Activated CD4-positive, CD25-positive, alpha-beta regulatory T cell treated with anti-CD3 and anti-CD28 coated beads, Interleukin-2, amount 50 U/mL, for 72 hours (primary cell): ENCODE data around the gene NPHS1.
"Not testable (repeated sequence)": the region's sequence is repeated elsewhere in the genome, so short reads cannot be mapped to it uniquely, and the experiment has no call there.

ENCODE experiments used
- DNase-seq: peaks from one replicate; pipeline ENCODE4 v3.0.0; 2021

Gene NPHS1

DNA sequence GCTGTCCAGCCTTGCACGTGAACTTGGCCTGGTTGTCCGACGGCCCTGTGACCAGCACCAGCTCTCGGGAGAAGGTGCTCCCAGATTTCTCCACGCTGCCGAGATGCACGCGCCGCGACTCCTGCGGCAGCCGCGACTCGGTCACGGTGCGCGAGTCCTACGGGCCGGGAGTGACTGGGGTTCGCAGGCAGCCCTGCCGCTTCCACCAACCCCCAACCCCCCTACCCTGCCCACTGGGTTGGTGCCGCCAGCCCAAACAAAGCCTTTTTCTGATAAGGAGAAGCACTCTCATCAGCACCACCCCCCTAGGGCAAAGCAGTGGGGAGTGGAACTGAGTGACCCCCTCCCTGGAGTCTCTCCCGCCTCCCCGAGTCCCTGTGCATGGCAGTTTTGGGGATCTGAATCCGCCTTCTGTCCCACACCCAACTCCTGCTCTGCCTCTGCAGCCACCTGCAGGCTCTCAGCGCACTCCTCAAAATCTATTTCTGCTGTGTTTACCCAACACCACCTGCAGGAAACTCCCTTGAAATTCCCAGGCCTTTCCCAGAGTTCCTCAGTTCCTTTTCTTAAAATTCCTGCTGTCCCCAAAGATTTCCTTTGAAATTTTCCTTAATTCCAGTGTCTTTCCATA lies 6.2 kb downstream of the NPHS1 start:
- DNase-seq = no peak

DNA sequence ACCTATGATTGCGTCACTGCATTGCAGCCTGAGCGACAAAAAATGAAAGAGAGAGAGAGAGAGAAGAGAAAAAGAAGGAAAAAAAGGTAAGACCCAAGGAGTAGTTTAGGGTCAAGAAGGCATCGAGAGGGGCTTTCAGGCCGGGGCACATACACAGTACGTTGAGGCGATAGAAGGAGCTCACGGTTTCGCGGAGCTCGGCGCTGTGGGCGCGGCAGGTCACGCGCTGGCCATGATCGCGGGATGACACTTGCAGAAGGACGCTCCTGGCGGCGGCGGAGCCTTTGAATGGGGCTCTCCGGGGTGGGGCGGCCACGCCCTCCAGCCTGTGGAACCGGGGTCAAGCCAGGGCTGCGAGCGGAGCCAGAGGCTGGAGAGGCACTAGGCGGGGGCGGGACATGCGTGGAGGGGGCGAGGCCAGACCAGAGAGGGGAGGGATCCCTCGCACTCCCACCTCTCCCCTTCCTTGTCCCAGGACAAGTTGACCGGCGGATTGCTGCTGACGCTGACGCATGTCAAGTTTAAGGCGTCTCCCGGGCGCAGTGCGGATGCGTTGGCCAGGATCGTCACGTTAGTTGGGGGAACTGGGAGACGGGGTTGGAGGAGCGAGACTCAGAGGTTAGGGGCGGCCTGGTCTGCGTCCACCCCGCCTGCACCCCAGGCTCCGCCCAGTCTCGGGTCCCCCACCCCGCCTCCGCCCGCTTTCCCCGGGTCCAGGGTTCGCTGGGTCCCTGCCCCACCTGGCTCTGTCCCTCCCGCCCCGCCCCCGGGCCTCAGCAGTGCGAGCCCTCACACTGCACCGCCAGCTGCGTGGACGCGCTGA lies 6.9 kb downstream of the NPHS1 start:
- DNase-seq = no peak

DNA sequence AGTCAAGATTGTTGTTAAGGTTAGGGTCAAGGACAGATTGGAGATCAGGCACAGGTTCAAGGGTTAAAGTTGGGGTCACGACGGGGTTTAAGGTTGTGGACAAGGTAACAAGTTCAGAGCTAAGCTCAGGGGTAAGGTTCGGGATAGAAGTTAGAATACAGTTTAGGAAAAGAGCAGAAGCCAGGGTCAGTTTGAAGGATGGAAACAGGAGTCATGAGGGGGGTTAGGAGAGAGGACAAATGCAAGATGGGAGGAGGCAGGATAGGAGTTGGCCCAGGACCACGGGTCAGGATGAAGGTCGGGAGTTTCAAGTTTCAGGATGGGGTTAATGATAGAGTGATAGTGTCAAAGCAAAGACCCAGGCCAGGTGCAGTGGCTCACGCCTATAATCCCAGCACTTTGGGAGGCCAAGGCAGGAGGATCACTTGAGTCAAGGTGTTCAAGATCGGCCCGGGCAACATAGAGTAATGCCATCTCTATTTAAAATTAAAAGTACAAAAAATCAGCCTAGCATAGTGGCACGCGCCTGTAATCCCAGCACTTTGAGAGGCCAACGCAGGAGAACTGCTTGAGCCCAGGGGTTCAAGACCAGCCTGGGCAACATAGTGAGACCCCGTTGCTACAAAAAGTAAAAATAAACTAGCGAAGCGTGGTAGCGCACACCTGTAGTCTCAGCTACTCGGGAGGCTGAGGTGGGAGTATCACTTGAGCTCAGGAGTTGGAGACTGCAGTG lies 7.7 kb downstream of the NPHS1 start:
- no peak for DNase-seq

DNA sequence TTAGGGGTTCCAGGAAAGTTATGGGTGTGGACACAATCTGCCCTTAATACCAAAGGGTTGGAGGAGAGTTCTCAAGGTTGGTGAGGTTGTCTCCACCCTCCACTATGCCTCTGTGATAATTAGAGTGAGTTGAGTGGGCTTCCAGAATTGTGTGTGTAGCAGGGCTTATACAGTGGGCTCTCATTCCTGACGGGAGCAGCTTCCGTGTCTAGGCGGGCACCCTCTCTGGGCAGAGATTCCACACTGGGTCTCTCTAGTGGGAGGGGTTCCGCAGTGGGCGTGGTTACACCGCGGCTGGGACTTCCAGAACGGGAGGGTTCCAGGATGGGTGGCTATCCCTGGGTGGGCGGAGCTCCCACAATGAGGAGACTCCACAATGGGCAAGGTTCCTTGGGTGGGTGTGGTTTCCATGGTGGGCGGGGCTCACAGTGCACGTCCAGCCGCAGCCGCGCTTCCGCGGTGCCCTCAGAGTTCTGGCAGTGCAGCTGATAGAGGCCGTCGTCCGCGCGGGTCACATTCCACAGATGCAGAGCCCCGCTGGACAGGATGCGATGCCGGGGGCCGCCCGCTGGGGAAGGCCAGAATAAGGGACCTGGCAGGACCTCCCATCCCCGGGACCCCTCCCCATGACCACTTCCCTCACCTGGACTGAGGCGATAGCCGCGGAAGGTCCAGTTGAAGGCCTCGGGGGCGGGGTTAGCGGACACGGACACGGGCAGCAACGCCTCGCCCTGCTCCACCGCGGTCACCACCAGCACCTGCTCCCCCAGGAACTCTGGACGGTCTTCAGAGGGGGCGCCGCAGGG lies 8.4 kb downstream of the NPHS1 start:
- no peak for DNase-seq

DNA sequence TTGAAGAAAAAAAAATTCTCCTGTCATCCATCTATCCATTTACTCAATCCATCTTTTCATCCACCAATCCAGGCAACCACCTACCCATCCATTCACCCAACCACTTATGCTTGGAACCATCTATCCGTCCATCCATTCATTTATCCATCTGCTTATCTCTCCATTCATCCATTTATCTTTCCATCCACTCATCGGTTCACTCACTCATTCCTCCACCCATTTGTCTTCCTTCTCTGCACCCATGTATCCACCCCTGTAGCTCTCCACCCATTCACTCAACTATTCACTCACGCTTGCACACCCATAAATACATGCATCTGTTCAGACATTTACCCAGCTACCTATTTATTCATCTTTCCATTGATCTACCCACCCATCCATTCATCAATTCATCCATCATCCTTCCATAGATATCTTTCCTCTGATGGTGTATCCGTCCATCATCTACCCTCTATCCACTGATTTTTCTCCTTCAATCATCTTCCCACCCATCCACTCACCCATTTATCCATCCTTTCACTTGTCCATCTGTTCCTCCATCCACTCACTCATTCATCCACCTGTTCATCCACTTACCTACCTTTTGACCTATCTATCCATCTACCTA lies 9.5 kb downstream of the NPHS1 start:
- DNase-seq = no peak

DNA sequence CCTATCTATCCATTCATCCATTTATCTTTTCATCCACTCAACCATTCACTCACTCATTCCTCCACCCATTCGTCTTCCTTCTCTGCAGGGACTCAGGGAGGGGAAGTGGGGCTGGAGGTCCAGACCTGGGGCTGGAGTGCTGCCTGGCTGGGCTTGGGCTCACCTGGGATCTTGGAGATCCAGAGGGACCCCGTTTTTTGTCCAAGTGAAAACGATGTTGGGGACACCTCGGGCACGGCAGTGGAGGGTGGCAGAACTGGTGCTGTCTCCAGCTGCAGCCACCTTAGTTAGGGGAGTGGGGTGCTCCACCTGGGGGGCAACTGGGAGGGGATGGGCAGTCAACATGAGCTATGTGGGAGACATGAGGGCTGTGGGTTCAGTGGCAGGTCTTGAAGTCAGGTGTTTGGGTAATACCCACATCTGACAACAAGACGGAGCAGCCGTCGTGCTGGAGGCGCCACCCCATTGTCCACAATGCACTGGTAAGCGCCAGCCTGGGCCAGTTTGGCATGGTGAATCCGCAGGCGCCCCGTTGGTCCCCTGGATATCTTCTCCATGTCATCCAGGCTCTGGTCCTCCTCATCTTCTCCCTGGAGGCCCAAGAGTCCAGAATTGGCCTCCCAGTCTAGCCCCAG lies 10.2 kb downstream of the NPHS1 start:
- DNase-seq = no peak

DNA sequence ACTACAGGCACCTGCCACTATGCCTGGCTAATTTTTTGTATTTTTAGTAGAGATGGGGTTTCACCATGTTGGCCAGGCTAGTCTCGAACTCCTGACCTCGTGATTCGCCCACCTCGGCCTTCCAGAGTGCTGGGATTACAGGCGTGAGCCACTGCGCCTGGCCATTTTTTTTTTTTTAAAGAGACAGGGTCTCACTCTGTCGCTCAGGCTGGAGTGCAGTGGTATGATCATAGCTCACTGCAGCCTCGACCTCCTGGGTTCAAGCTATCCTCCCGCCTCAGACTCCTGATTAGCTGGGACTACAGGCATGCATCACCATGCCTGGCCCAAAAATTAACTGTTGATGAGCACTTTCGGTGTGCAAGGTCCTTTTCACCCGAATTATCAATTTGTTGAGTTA lies 16.2 kb downstream of the NPHS1 start:
- not testable (repeated sequence) for DNase-seq

DNA sequence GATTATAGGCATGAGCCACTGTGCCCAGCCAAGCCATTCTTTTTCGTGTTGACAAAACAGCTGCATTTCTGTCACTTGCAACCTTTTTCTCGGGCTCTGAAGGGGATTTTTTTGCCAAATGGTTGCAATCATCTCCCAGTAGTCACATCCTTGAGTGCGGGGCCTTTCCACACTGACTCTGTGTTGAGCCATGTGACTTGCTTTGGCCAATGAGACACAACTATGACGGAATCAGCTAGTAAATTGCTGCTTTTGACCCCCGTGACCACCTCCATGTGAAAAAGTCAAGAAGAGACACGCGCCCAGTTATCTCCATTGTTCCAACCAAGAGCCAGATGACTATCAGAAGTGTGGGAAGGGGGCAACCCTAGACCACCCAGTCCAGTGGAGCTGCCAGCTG lies 18.3 kb downstream of the NPHS1 start:
- no peak for DNase-seq

DNA sequence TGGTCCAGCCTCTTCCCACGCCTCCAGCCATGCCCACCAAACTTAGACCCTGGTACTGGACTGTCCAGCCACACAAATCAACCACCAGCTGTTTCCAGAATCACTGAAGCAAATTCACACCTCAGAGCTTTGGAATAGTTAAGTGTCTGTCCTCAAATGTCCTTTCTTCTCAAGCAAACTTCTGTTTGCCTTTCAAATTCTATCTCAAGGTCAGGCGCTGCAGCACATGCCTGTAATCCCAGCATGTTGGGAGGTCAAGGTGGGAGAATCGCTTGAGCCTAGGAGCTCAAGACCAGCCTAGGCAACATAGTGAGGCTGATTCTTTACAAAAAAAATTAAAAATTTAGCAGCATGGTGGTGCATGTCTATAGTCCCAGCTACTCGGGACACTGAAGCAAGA lies 20.2 kb downstream of the NPHS1 start:
- DNase-seq = no peak

DNA sequence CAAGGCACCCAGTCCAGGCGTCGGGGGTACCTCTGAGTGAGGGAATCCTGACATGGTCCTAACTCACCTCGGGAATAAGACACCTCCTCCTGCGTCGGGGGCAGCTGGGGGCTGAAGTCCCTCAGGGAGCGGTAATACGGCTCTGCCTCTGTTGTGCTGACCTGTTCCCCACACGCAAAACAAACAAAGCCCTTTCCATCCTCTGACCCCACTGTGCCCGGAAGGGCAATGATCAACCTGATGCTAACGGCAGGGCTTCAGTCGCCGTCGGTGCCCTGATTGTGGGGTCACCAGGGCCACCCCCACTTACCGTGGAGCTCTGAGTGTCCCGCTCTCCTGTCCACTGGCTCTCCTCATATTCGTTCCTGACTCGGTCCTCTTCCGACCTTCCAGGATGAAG lies 21.3 kb downstream of the NPHS1 start:
- DNase-seq = no peak

DNA sequence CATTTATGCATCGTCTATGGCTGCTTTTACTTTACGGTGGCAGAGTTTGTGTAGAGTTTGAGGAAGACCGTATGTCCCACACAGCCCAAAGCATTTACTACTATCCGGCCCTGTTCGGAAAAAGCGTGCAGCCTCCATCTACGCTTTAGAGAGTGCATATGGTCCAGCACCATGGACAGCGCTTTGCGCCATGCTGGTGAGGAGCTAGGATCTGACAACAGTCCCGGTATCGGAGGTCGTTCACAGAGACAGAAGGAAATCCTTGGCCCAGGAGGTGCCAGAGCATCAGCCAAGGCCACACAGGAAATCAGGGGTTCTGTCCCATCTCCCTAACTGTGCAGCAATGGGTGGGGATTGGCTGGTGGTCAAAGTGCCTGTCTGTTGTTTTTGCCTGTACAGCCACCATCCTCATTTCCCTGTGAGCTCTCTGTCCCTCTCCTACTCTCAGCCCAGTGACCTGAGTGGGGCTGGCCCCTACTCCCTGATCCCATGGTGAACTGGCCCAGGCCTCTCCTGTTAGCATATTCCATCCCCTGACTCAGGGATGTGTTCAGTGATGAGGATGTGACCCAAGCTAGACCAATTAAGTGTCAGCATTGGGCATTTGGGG lies 23.5 kb downstream of the NPHS1 start:
- no peak for DNase-seq

DNA sequence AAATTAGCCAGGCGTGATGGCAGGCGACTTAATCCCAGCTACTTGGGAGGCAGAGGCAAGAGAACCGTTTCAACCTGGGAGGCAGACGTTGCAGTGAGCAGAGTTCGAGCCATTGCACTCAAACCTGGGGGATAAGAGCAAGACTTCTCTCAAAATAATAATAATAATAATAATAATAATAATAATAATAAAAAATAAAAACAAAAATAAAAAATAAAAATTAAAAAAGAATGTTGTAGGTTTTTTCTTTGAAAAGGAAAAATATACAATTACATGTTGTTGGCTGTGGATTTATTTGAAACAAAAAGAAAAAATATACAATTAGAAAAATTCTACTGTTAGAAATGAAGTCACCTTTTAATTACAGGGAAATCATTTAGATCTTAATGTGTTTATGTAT lies 28.2 kb downstream of the NPHS1 start:
- no peak for DNase-seq

DNA sequence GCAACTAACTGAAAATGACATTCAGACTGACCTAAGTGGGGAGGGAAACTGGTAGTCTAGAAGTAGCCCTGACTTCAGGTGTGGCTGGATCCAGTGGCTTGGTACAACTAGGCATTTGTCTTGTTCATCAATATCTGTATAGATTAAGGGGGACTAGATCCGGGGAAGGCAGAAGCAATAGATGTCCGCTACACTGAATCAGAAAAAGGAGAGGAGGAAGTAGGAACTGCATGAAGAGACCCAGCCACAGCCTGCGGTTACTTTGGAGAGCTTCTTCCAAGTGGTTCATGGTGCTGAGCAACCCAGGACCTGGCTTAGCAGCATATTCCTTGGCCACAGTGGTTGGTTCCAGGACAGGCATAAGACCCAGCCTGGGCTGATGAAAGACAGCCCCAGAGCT lies 29.7 kb downstream of the NPHS1 start:
- DNase-seq = no peak

DNA sequence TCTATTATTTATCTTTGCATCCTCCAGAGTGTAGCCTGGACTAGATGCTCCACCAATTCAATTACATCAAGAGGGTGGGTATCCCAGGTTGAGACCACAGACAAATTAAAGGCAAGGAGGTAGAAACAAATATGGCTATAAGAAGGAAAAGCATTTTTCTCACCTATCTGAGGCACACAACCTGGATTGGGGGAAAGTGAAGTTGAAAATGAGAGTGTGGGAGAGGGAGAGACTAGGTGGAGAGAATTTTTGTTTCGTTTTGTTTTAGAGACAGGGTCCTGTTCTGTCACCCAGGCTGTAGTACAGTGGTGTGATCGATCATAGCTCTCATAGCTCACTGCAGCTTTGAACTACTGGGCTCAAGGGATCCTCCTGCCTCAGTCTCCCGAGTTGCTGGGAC lies 33.9 kb downstream of the NPHS1 start:
- no peak for DNase-seq

DNA sequence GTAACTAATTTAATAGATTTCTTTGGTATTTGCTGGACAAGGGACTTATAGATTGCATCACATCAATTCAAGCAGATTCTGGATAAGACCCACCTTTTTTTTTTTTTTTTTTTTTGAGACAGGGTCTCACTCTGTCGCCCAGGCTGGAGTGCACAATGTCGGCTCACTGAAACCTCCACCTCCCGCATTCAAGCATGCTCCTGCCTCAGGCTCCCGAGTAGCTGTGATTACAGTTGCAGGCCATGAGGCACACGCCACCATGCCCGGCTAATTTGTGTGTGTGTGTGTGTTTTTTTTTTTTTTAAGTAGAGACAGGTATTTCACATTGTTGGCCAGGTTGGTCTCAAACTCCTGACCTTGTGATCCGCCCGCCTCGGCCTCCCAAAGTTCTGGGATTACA lies 35.5 kb downstream of the NPHS1 start:
- DNase-seq = no peak

DNA sequence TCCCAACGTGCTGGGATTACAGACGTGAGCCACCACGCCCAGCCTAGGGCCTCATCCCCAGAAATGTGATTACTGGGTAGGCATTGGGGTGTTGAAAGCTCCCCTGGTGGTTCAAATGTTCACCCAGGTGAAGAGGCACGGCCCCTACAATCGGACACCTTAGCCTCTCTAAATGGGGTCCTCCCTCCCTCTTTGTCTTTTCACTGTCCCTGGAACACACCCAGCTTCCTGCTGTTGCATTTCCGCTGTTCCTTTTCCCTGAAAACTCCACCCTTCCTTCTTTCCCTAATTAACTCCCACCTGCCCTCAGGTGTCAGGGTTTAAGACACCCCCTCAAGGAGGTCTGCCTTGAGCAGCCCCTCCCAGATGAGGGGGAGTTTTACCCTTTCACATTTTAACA lies 36.0 kb downstream of the NPHS1 start:
- no peak for DNase-seq

DNA sequence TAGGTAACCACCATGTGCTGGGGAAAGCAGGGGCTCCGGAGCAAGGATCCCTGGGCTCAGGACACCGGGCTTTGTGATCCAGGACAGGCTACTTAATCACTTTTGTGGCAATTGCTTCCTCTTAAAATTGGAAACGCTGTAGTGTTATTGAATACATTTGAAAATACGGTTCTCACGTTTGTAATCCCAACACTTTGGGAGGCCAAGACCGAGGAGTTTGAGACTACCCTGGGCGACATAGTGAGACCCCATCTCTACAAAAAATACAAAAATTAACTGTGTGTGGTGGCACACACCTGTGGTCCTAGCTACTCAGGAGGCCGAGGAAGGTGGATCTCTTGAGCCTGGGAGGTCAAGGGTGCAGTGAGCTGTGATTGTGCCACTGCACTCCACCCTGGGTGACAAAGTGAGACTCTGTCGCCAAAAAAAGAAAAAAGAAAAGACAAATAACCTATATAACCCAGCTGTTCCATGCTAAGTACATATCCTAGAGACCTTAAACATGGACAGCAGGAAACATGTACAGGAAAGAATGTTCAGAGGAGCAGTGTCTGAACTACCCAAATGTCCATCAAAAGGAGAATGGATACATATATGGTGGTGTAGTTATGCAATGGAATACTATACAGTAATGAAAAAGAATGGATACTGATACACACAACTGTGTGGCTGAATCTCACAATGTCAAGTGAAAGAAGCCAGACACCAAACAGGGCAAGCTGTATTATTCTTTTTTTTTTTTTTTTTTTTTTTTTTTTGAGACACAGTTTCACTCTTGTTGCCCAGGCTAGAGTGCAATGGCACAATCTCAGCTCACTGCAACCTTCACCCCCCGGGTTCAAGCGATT lies 39.0 kb downstream of the NPHS1 start:
- DNase-seq = no peak

DNA sequence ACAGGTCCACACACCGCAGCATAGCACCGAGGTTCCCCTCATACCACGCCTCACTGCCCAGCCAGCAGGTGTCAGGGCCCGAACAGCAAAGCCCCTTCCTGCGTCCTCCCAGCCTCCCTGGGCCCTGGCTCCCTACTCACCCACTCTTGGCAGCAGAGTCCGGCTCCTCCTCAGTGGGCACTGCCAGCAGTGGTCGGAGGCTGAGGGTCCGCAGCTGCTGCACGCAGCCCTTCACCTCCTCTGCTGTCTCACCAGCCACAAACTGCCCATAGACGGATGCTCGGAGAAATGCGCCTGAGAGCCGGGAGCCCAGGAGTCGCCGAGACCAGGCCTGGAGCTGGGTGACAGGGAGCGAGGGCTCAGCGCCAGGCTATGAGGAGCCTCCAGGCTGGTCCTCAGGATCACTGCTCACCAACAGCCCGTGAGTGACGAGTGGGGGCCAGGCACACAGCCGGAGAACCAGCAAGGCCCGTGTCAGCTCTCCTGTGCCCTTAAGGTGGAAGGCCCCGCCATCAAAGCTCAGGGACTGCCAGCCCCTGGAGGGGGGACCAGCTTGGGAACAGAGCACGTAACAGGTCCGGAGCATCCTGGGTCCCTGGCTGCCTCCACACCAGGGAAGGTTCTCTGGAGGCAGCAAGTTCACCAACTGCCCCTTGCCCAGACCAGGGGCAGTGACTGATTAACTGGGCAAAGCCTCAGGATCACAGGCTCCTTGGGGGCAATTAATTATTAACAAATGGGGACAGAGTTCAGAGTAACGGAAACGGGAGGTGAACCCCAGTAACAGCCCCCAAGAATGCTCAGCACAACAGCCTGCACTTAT lies 39.9 kb downstream of the NPHS1 start, which contains the start of gene PRODH2:
TSS of gene PRODH2 (minus strand) at position 626 of the 823 bp plus-strand sequence. CDS start at position 586, 40 bp downstream.
- no peak for DNase-seq

DNA sequence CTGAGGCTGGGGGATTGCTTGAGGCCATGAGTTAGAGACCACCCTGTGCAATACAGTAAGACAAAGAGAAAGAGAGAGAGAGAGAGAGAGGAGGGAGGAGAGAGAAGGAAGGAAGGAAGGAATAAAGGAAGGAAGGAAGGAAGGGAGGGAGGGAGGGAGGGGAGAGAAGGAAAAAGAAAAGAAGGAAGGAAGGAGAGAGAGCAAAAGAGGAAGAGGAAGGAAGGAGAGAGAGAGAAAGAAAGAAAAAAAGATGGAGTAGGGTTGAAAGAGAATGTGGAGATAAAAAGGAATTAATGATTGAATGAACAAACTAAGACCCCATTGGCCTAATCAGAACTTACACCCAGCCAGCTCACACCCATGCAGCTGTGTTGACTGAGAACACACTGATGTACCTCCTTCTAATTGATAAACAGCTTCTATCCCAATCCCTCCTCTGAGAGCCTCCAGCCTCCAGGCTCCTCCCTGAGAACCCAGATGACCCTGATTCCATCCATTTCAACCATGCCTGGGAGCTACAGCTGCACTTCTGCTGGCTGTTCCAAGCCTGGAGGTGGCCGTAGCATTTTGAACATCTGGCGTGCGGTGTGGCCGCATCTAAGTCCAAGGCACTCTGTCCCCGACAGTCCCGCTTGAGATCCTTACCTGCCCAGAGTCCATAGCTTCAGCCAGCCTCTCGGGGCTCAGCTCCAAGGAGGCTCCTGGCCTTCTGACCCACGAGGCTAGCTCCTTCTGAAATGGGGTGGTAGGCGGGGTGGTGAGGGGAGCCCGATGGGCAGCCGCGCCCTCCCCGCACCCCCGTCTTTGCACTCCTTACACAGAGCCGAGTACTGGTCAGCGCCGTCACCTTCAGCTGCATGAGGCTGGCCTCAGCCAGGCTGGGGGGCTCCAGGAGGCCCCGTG lies 40.7 kb downstream of the NPHS1 start:
- no peak for DNase-seq
